Activated gamma-delta T cell treated with anti-CD3 and anti-CD28 coated beads, Interleukin-2, amount 50 U/mL, for 16 hours (primary cell): ENCODE measurements around the gene FOXC2.

Experiments used
- DNase-seq: peaks from one replicate; pipeline ENCODE4 v3.0.0-alpha.2; 2020; ENCODE audit warnings: low read depth

FOXC2 gene

DNA sequence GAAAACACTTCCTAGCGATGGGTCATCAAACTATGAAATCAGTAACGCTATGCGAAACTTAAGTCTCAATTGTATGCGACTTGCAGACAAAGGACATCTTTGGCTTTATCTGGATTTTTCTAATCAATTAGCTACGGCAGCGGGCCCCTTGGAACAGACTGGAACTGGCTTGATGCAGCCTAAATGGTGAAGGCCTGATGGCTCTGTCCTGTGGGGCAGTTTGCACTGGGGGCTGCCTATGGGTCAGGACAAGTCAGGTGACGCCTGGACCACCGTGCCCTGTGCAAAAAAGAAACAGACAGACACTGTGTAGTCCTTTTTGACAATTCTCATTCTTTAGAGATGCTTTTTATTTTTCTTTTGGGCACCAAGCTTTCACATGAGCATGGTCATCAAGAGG is 33.6 kb upstream of the FOXC2 start:
- no peak for DNase-seq

DNA sequence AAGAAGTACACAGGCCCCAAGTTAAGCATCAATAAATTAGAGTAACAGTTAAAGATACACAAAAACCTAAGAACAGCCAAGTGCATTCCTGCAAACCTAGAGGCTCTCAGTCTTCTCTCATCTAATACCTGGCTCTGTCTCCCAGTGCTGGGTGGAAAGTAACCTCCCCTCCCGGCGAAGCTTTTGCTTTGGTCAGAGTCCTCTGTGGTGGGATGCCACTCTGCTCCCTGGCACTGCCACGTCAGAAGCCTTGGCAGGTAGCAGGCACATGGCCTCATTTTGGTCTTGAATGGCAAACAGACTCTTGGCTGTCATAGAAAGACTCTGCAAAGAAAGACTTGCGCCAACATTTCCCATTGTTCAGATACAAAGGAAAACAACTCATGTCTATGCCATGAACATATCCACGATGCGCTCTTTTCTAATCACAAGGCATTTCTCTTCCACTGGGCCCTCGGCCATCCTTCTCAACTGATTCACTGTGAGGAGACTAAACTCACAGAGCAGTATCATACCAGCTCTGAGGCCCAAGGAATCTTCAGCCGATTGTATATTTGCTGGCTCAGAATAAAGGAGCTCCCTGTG is 32.8 kb upstream of the FOXC2 start:
- no peak for DNase-seq

GRCh38 chr16:86534779-86535615 is 31.6 kb upstream of the FOXC2 start:
- DNase-seq, result no peak

GRCh38 chr16:86536621-86537020 is 30.0 kb upstream of the FOXC2 start:
- no peak for DNase-seq

- no peak for DNase-seq
Measured at GRCh38 chr16:86537486-86537885, 29.1 kb upstream of the FOXC2 start.

- DNase-seq, result no peak
Measured at GRCh38 chr16:86538196-86538780, 28.3 kb upstream of the FOXC2 start.

DNA sequence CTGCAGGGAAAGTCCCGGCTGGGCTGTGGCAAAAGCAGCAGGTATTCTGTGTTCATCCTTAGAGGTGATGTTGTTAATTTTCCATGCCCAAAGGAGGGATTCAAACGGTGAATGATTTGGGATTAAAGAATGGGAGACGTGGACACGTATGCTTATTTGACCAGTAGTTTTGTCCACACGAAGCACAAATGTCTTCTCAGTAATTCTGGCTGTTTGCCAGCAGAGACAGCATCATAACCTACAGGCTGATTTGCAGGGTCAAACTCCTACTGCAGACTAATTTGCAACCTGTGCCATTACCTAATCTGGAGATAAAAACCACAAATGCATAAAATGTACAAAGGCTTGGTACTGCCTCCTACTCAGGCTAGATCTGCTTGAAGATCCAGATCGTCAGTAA is 25.7 kb upstream of the FOXC2 start:
- no peak for DNase-seq

DNA sequence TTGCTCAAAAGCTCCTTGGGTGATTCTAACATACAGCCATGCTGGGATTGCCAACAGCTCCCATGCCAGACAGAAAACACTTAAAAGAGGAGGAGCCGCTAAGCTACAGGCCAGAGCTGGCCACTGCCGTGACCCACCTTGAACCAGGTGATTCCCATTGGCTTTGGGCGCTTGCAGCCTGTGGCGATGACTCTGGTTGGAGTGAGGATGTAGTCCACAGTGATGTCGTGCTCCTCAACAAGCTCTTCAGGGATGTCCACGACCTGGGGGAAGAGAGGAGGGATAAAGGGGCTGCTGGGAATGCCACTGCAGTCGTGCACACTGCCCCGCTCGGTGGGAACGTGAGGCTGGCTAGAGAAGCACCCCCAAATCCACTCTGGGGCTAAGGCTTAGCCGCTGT is 25.1 kb upstream of the FOXC2 start:
- DNase-seq, result no peak

DNA sequence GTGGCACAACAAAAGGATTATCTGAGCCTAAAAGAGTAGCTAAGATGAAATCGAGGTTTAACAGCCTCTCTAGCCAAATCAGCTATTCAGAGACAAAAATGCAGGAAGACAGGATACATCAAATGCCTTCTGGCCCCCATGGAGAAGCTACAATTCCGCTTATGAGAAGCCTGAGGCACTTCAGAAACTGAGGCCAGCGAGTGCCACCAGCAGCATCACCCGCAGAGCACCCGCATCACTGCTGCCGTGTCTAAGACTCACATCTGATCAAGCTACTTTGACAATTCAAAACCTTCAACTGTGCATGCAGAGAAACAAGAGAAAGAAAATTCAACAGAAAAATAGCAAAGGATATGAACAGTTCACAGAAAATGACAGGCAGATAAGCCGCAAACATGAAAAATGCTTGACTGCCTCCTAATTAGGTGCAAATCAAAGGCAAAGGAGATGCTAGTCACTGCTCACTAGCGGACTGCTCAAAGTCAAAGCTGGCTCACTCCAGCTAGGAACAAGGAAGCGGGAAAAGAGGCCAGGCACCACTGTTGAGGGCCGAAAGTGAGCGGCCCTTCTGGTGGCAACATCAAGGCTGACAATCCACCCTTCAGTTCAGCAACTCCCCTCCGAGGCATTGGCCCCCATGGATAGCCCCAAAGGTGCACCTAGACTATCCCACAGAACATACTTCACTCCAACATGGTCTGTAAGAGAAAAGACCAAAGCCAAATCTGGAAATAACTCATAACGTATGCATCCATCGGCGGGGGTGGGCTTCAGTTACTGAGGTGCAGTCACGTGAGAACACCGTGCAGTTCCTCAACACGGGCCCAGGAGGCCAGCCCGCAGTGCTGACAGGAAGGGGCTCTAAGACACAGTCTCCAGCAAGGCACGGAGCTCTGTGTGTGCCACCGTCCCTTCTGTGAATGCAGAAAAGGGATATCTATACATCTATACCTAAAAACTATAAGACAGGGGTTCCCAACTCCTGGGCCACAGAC is 23.6 kb upstream of the FOXC2 start:
- DNase-seq, result no peak

GRCh38 chr16:86545481-86545880 is 21.1 kb upstream of the FOXC2 start:
- no peak for DNase-seq

DNA sequence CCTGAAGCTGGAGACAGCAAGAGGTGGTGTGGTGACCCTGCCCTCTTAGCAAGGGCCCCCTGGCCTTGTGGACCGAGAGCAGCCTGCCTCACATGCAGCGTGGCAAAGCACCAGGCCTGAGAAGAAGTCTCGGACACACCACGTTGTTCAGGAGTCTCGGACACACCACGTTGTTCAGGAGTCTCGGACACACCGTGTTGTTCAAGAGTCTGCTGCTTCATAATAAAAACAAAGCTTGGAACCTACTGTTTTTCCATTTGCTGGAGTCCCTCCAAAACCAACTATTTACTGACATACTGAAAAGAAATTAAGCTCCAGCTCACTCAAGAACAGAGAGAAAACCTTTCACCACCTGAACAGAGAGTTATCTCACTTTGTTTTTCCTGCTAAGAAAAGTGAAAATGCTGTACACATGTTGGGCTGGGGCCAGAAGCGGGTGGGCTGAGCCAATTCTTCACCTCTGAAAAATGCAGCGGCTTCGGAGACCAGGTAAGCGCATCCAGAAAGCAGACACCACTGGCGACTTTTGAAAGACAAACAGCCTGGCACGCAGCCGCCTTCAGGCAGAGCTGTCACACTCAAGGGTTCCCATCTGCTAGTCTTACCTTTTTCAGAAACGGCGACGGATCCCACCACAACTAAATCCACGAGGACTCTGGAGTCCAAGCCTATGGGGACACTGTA is 20.5 kb upstream of the FOXC2 start:
- DNase-seq, result no peak

GRCh38 chr16:86546638-86547013 is 20.0 kb upstream of the FOXC2 start:
- DNase-seq, result no peak

DNA sequence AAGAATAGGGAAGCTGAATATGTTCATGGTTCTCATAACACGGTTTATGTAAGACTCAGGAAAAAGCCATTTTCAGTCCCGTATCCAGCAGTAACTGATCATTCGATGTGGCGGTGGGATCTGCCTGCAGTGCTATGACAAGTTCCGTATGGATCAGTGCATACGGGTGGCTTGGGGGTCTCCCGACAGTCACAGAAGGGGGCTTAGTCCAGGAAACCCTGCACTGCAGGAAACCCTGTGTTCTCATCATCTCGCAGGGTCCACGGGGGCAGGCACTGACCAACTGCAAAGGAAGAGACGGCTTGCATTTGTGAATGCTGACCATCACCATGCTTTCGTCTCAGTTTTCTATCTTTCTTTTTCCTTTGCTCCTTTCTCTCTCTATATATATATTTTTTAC is 19.3 kb upstream of the FOXC2 start:
- no peak for DNase-seq

GRCh38 chr16:86549076-86549892 is 17.3 kb upstream of the FOXC2 start:
- DNase-seq, result no peak

DNA sequence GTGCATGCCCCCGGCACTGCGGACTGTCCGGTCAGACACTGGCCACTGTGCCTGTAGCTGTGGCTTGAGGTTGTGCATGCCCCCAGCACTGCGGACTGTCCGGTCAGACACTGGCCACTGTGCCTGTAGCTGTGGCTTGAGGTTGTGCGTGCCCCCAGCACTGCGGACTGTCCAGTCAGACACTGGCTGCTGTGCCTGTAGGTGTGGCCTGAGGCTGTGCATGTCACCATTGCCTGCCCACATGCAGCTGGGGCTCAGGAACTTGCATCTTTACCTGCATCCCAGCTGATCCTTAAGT is 16.8 kb upstream of the FOXC2 start:
- DNase-seq, result no peak

DNA sequence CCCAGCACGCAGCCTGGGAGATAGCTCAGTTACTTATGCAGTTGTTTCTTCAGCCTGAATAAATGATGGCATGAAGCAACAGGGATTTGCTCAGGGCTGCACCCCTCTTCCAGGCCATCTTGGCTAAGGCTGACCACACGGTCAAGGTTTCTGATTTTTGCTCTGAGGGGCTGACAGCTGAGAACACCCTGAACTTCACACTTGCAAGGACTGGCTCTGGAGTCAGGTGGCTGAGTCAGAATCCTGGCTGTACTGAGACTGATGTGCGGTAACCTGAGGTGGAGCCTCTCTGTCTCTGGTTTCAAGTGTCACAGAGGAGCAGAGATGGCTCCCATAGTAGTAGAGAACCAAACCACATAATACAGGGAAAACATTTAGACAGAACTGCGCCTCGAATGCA is 16.3 kb upstream of the FOXC2 start:
- DNase-seq, result no peak

- DNase-seq, result no peak
Measured at GRCh38 chr16:86553356-86553755, 13.3 kb upstream of the FOXC2 start.

DNA sequence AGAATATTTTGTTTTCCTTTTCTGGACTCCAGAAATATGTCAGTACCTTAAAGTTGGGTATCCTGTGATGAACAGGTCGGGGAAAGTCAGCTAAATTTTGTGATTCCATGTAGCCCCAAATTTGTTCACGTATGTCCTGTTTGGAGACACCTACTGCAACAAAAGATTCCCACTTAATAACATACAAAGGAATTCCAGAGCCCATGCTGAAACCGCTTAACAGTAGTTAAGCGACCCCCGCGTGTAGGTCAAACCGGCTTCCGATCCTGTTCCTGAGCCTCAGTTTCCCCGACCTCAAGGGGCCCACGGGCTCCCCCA is 12.1 kb upstream of the FOXC2 start:
- DNase-seq, result no peak

DNA sequence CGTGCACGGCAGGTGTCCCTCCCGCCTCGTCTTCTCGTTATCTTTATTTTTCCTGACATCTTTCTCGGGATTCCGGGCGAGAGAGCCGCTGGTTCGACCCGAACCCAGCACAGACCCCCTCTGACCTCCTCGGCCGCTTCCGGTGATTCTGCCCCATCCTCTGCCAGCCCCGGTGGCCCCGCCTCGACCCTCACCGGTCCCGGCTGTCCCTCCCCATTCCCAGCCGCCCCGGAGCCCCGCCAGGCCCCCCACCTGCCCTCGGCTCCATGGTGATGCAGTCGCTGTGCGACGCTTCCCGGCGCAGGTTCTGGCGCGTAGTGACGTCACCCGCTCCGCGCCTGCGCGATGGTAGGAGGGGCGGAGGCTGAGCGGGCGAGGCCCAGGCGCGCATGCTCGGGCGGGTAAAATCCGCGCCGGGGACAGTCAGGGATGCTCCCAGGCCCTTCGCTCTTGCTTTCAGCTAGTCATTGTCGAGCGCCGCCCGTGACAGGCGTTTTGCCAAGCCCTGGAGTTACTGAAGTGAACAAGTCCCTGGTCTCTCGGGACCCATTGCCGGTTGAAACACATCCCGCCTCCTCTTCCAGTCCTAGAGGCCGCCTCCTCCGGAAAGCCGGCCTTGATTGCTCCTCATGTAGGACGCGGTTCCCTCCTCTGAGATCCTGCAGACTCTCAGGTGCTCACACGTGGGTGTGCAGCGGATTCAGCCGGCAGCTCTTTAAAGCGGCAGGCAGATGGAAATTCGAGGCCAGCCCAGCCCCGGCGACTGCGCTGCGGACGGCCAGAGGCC is 11.5 kb upstream of the FOXC2 start, which contains the start of gene MTHFSD:
MTHFSD (minus strand) TSS at position 319 of the 787 bp plus-strand sequence; CDS start at position 268, 51 bp downstream.
- DNase-seq, result peak; percentile 90

DNA sequence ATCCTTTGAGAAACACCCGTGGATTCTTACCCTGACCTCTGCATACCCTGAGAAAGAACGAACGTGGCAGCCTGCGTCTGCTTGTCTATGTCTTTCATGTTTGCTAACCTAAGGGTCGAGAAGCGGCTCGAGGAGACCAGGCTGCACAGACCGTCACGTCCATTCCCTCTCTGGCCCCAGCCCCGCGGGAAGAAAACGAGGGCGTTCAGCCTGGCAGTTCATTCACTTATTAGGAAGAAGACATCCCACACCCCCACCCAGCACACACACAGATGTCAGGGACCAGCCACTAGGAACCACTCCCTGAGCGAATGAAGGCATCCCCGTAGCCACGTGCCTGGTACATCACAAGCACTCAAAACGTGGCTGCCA is 10.9 kb upstream of the FOXC2 start:
- no peak for DNase-seq
